ENCODE measurements around the gene DNAJC10.

DNA sequence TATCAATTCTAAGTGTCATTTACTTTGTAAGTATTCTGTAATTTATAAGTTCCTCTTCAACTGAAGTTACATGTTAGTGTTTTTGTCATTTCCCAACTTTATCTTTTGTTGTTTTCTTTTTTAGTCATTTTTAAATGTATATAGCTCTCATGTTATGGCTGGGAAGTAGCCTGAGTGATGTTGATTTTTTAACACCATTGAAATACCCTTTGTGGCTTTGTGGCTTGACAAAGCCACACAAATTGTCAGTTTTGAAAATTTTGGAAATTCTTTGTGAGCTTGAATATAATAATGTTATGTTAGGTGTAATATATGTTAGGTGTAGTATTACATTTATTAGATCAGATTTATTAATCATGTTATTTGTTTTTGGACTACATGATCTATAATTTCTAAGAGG, 16.7 kb downstream of the DNAJC10 start:
- TF ChIP-seq, protein P1, sequence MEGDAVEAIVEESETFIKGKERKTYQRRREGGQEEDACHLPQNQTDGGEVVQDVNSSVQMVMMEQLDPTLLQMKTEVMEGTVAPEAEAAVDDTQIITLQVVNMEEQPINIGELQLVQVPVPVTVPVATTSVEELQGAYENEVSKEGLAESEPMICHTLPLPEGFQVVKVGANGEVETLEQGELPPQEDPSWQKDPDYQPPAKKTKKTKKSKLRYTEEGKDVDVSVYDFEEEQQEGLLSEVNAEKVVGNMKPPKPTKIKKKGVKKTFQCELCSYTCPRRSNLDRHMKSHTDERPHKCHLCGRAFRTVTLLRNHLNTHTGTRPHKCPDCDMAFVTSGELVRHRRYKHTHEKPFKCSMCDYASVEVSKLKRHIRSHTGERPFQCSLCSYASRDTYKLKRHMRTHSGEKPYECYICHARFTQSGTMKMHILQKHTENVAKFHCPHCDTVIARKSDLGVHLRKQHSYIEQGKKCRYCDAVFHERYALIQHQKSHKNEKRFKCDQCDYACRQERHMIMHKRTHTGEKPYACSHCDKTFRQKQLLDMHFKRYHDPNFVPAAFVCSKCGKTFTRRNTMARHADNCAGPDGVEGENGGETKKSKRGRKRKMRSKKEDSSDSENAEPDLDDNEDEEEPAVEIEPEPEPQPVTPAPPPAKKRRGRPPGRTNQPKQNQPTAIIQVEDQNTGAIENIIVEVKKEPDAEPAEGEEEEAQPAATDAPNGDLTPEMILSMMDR (conservative IDR thresholded peaks at IDR 0.05; ENCODE audit: low read length): no peak
- no peak for TF ChIP-seq EZH2phosphoT487 (IDR thresholded peaks at IDR 0.05; ENCODE audit: borderline replicate concordance)
